ENCODE data around the gene ITPR1. TPM values are rescaled to one million over a fixed set of nuclear protein-coding genes. Genes with fewer than 3 reads are reported as not detected.
A peak's percentile ranks its signal among the peaks of the same experiment; 100 is the strongest.
"Not testable (repeated sequence)": the region's sequence is repeated elsewhere in the genome, so short reads cannot be mapped to it uniquely, and the experiment has no call there.

The ITPR1 gene
- total RNA-seq, 2 donors from 2014 or later: 5.9 TPM

DNA sequence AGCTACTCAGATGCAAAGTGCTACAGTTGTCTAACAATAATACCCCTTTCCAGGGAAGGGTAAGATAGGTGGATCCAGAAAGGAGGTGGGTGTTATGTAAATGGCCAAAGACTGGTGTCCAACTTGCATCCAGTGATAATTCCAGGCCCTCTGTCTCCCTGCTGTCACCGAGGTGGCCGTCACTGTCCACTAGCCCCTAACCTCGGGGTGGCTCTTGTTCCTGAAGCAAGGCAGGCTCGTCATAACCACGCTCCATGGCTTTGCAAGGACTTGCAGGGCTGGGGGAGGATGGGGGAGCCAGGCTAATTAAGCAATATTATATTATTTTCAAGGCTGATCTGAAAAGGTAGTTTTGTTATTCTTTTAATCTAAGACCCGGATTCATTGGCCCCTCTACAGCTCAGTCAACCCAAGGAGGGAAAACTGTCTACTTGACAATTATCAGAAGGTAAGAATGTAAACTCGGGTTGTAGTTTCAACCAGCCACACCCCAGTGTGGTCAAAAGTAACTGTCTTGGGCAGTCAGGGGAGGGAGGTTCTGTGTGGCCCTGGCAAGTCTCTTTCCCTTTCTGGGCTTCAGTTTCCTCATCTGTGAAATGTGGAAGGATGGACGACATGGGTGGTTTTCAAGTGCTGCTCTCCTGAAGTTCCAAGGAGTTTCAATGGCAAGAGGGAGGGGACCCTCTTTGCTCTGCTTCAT, 266.0 kb downstream of the ITPR1 start:
- peaks cover 4% of the 10 kb centered on the region for H3K27me3 ChIP-seq (ENCODE audit: control insufficient read depth, insufficient read depth, low read length, poor library complexity, severe bottlenecking)
- H3K4me1 ChIP-seq (ENCODE audit: control insufficient read depth, insufficient read depth, low read length): peaks cover 6% of the 10 kb centered on the region
- H3K4me3 ChIP-seq (ENCODE audit: low read length): no peak overlapping the region
- DNase-seq: no peak
- TF ChIP-seq, protein P1, sequence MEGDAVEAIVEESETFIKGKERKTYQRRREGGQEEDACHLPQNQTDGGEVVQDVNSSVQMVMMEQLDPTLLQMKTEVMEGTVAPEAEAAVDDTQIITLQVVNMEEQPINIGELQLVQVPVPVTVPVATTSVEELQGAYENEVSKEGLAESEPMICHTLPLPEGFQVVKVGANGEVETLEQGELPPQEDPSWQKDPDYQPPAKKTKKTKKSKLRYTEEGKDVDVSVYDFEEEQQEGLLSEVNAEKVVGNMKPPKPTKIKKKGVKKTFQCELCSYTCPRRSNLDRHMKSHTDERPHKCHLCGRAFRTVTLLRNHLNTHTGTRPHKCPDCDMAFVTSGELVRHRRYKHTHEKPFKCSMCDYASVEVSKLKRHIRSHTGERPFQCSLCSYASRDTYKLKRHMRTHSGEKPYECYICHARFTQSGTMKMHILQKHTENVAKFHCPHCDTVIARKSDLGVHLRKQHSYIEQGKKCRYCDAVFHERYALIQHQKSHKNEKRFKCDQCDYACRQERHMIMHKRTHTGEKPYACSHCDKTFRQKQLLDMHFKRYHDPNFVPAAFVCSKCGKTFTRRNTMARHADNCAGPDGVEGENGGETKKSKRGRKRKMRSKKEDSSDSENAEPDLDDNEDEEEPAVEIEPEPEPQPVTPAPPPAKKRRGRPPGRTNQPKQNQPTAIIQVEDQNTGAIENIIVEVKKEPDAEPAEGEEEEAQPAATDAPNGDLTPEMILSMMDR (conservative IDR thresholded peaks at IDR 0.05): no peak
- Mint-ChIP-seq H3K27me3 (ENCODE audit: insufficient read depth) (peaks cover 7% of the 10 kb centered on the region), H3K9me3 (peaks cover 5% of the 10 kb centered on the region), H3K4me1 (peaks cover 24% of the 10 kb centered on the region), H3K4me3 (no peak overlapping the region), H3K27ac (no peak overlapping the region), H3K36me3 (ENCODE audit: low read depth) (no peaks in the 10 kb centered on the region)
- H3K9ac ChIP-seq (ENCODE audit: extremely low read depth, low read length, poor library complexity, severe bottlenecking): no peak overlapping the region
- peaks cover 5% of the 10 kb centered on the region for H3K9me3 ChIP-seq (ENCODE audit: control insufficient read depth, low read length)
- 93 to 100% methylated on average over 5 to 8 of the region's 8 CpGs for WGBS, 2 experiments (ENCODE audit: insufficient coverage in 1 of 2, insufficient read length in 1 of 2)
- no peak overlapping the region for H3K27ac ChIP-seq (ENCODE audit: low read depth, low read length)
- no peaks in the 10 kb centered on the region for H3K36me3 ChIP-seq (ENCODE audit: control insufficient read depth, insufficient read depth, low read length)

DNA sequence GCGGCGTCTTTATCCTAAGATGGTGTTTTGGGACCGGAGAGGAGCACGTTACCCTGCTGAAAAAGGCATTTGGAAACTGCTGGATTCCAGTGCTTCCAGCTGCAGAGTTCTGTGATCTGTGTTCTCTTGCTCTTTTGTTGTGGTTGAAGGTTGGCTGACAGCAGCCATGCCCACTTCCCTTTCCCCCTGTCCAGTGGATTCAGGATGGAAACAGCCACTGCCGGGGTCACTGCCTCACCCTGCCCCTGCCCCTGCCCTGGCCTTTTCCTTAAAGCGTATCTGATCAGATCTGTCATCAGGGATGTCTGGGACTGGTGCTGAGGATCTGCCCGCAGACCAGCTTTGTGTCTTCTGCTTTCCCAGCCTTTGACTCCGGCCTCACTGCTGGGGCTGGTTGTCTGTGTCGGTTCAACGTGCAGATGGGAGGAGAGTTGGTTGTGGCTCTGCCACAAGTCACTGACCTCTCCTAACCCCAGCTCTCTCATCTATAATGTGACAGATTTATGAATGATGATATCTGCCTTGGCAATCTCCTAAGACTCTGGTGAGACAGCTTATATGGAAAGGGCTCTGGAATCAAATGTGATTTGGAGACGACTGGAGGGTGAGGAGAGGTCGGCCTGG, 266.7 kb downstream of the ITPR1 start:
- H3K27ac ChIP-seq (ENCODE audit: low read depth, low read length): peak overlapping the region; percentile 51
- peaks cover 5% of the 10 kb centered on the region for H3K9me3 ChIP-seq (ENCODE audit: control insufficient read depth, low read length)
- no peak overlapping the region for H3K27ac Mint-ChIP-seq
- H3K9ac ChIP-seq (ENCODE audit: extremely low read depth, low read length, poor library complexity, severe bottlenecking): no peak overlapping the region
- peaks cover 24% of the 10 kb centered on the region for H3K4me1 Mint-ChIP-seq
- peaks cover 6% of the 10 kb centered on the region for H3K4me1 ChIP-seq (ENCODE audit: control insufficient read depth, insufficient read depth, low read length)
- 55 to 91% methylated on average over 8 to 12 of the region's 12 CpGs for WGBS, 2 experiments (ENCODE audit: insufficient coverage in 1 of 2, insufficient read length in 1 of 2)
- H3K4me3 Mint-ChIP-seq: no peak overlapping the region
- H3K27me3 ChIP-seq (ENCODE audit: control insufficient read depth, insufficient read depth, low read length, poor library complexity, severe bottlenecking): no peaks in the 10 kb centered on the region
- no peak for DNase-seq
- H3K27me3 Mint-ChIP-seq (ENCODE audit: insufficient read depth): peaks cover 4% of the 10 kb centered on the region
- H3K36me3 Mint-ChIP-seq (ENCODE audit: low read depth): no peaks in the 10 kb centered on the region
- H3K36me3 ChIP-seq (ENCODE audit: control insufficient read depth, insufficient read depth, low read length): no peaks in the 10 kb centered on the region
- TF ChIP-seq, protein P1 (conservative IDR thresholded peaks at IDR 0.05): no peak
- H3K4me3 ChIP-seq (ENCODE audit: low read length): no peak overlapping the region
- peaks cover 5% of the 10 kb centered on the region for H3K9me3 Mint-ChIP-seq

DNA sequence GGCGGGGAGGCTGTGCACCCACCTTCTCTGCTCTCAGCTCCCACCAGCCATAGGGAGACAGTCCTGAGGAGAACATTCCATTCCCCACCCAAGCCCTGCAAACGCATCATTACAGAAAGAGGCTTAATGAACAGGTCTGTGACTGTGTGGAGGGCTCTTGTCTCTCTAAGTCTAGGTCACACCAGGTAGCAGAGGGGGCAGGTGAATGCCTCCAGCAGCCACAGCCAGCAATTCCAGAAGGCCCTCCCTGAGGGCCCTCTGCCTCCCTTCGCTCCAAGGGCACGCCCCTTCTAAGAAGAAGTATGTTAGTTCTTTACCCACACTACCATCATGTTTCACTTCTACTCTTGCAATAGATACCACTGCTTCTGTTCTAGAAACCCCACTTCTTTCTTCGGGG, 268.6 kb downstream of the ITPR1 start:
- no peaks in the 10 kb centered on the region for H3K36me3 Mint-ChIP-seq (ENCODE audit: low read depth)
- WGBS, 2 experiments (ENCODE audit: insufficient coverage in 1 of 2, insufficient read length in 1 of 2): 93 to 100% methylated on average over 2 to 5 of the region's 5 CpGs

DNA sequence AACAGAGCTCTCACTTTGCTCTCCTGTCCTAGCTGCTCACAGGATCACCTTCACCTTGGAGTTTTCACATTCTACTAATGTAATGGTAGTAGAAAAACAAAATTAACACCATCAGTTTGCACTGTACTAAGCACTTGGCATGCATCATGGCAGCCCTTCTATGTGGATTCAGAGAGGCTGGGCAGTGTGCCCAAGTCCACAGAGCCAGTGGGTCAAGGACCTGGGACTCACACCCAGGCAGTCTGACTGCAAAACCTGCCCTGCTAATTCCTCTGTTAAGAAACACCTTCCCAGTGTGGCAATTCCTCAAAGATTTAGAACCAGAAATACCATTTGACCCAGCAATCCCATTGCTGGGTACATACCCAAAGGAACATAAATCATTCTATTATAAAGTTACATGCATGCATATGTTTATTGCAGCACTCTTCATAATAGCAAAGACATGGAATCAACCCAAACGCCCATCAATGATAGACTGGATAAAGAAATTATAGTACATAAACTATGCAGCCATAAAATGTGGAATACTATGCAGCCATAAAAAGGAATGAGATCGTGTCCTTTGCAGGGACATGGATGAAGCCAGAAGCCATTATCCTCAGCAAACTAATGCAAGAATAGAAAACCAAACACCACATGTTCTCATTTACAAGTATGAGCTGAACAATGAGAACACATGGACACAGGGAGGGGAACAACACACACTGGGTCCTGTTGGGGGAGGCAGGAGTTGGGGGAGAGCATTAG, 269.5 kb downstream of the ITPR1 start:
- Mint-ChIP-seq H3K9me3 (peaks cover 22% of the 10 kb centered on the region), H3K4me1 (peaks cover 10% of the 10 kb centered on the region)
- H3K27me3 Mint-ChIP-seq (ENCODE audit: insufficient read depth); H3K27ac Mint-ChIP-seq; H3K4me1 ChIP-seq (ENCODE audit: control insufficient read depth, insufficient read depth, low read length); H3K27ac ChIP-seq (ENCODE audit: low read depth, low read length); DNase-seq; H3K4me3 Mint-ChIP-seq; H3K36me3 ChIP-seq (ENCODE audit: control insufficient read depth, insufficient read depth, low read length); H3K9ac ChIP-seq (ENCODE audit: extremely low read depth, low read length, poor library complexity, severe bottlenecking); H3K27me3 ChIP-seq (ENCODE audit: control insufficient read depth, insufficient read depth, low read length, poor library complexity, severe bottlenecking); H3K4me3 ChIP-seq (ENCODE audit: low read length); H3K36me3 Mint-ChIP-seq (ENCODE audit: low read depth): not testable (repeated sequence)
- H3K9me3 ChIP-seq (ENCODE audit: control insufficient read depth, low read length): peaks cover 16% of the 10 kb centered on the region
- WGBS, 2 experiments (ENCODE audit: insufficient coverage in 1 of 2, insufficient read length in 1 of 2): 93% methylated on average over 1 of the region's 2 CpGs; no CpG with 5 or more reads in 1 of the 2 experiments

More for the DNA sequence above, 268.6 kb downstream of the ITPR1 start:
- Histone ChIP-seq H3K9me3 (ENCODE audit: control insufficient read depth, low read length) (peaks cover 15% of the 10 kb centered on the region), H3K9ac (ENCODE audit: extremely low read depth, low read length, poor library complexity, severe bottlenecking) (no peak overlapping the region), H3K27me3 (ENCODE audit: control insufficient read depth, insufficient read depth, low read length, poor library complexity, severe bottlenecking) (no peaks in the 10 kb centered on the region), H3K36me3 (ENCODE audit: control insufficient read depth, insufficient read depth, low read length) (no peaks in the 10 kb centered on the region), H3K4me3 (ENCODE audit: low read length) (no peak overlapping the region), H3K4me1 (ENCODE audit: control insufficient read depth, insufficient read depth, low read length) (peaks cover 6% of the 10 kb centered on the region), H3K27ac (ENCODE audit: low read depth, low read length) (no peak overlapping the region)
- Mint-ChIP-seq H3K4me3 (no peak overlapping the region), H3K27ac (no peak overlapping the region), H3K4me1 (peaks cover 19% of the 10 kb centered on the region), H3K9me3 (peaks cover 16% of the 10 kb centered on the region), H3K27me3 (ENCODE audit: insufficient read depth) (peaks cover 4% of the 10 kb centered on the region)
- DNase-seq: no peak
- TF ChIP-seq, protein P1 (conservative IDR thresholded peaks at IDR 0.05): no peak
